AG10803 (cell line): ENCODE results near the gene NR1D1.

ENCODE experiments used
- DNase-seq: peaks from one replicate; pipeline ENCODE4 v3.0.0; 2010; ENCODE audit warnings: low read depth
- H3K4me3 ChIP-seq: 2 replicates; pipeline ENCODE4 v1.5.1; 2011; ENCODE audit warnings: mild to moderate bottlenecking, low read length, control low read depth
- TF ChIP-seq, protein P1 (sequence below): conservative IDR thresholded peaks from 2 replicates; pipeline ENCODE4 v1.5.1; 2011; ENCODE audit warnings: mild to moderate bottlenecking, low read length, control low read depth, inconsistent platforms

NR1D1 gene

DNA sequence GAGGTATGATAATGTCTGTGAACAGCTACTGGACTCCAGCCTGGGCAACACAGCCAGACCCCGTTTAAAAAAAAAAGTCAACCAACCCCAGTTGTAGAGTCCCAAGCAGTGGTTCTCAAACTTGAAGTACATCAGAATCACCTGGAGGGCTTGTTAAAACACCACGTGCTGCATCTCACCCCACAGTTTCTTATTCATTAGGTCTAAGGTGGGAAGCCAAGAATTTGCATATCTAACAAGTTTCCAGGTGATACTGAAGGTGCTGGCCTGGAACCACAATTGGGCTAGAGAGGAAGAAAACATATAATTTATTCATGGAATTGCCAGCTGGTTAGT lies 14.7 kb upstream of the NR1D1 start:
- DNase-seq = no peak
- no peak overlapping the region for H3K4me3 ChIP-seq
- TF ChIP-seq, protein P1, sequence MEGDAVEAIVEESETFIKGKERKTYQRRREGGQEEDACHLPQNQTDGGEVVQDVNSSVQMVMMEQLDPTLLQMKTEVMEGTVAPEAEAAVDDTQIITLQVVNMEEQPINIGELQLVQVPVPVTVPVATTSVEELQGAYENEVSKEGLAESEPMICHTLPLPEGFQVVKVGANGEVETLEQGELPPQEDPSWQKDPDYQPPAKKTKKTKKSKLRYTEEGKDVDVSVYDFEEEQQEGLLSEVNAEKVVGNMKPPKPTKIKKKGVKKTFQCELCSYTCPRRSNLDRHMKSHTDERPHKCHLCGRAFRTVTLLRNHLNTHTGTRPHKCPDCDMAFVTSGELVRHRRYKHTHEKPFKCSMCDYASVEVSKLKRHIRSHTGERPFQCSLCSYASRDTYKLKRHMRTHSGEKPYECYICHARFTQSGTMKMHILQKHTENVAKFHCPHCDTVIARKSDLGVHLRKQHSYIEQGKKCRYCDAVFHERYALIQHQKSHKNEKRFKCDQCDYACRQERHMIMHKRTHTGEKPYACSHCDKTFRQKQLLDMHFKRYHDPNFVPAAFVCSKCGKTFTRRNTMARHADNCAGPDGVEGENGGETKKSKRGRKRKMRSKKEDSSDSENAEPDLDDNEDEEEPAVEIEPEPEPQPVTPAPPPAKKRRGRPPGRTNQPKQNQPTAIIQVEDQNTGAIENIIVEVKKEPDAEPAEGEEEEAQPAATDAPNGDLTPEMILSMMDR = no peak

GRCh38 chr17:40113907-40114245 lies 13.5 kb upstream of the NR1D1 start:
- TF ChIP-seq, protein P1 = no peak
- peak; percentile 60 for DNase-seq
- peak overlapping the region; percentile 55; the same call in 1 of the 2 replicates for H3K4me3 ChIP-seq

DNA sequence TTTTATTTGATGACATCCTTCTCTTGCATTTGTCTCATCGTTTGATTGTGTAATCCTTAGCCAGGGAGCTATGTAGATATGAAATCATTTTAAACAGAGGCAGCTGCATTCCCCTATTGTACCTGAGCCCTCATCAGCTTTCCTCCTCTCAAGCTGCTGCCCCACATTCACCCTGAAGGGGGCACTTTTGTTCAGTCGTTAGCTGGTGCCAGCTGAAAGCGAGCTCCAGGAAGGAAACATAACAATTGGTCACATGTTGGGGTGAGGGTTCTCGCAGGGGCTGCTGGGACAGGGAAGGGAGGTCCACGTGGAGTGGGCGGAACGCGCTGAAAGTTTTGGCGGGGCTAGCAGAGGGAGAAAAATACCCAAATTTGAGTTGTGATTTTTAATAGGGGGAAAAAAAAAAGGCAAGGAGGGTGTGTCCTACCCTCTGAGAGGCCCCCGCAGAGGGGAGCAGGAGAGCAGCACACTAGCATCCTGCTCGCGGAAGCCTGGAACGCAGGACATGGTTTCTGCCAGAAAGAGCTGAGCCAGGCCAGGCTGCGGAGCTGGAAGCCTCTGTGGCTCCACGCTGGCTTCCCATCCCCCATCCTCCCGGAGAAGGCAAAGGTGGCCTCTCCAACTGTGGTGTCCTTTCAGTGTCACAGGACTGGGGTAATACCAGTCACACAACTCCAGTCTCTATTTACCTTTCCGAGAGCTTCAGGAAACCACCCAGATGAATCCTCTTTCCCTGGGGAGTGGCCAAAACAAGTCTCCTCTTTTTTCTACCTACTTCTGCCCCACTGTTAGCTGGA lies 12.9 kb upstream of the NR1D1 start:
- peak overlapping the region; percentile 55 for H3K4me3 ChIP-seq
- DNase-seq = peak; percentile 95
- TF ChIP-seq, protein P1 = peak; percentile 77

- H3K4me3 ChIP-seq = peak overlapping the region; percentile 25
- TF ChIP-seq, protein P1 = no peak
- no peak for DNase-seq
Measured at GRCh38 chr17:40112718-40113109, 12.3 kb upstream of the NR1D1 start.

DNA sequence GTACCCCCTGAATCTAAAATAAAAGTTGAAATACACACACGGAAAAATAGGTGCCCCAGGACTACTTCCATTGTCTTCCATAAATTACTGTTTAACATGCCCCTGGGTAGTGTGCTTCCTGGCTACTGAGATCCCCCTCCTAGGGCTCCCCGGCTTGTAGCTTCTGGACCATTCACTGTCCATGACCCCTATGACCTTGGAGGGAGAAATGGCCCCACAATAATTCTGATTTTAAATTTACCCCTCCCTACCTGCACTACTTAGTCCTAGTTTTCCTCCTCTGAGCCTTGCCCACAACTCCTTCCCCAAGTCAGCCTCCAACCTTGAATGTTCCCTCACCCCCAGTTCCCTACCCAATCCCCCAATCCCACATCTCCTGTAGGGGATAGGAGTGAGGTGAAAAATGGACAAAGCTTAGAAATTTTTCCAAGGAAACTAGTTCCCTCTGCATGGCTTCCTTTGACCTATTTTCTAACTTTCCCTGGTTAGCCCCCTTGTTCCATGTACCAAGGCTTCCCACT lies 11.9 kb upstream of the NR1D1 start:
- H3K4me3 ChIP-seq = no peak overlapping the region
- no peak for DNase-seq
- TF ChIP-seq, protein P1 = no peak

GRCh38 chr17:40111221-40112128 lies 11.1 kb upstream of the NR1D1 start:
- H3K4me3 ChIP-seq = peak overlapping the region; percentile 36
- peak; percentile 98 for DNase-seq
- TF ChIP-seq, protein P1 = peak; percentile 86
